Ovary (tissue), 3 donors: ENCODE results near the gene NKAP.

ENCODE experiments used
- CTCF ChIP-seq, 3 donors: fragments of 450-650 bp in 2 of 3; fragments of 200-600 bp in 1 of 3; IDR thresholded peaks; one replicate each; pipeline versions ENCODE4 v1.5.1 to v1.8.0; 2016 to 2022; ENCODE audit warnings: antibody characterized with exemption in 3 of 3, mild to moderate bottlenecking in 1 of 3
- POLR2A ChIP-seq: fragments of 450-650 bp; IDR thresholded peaks from one replicate; pipeline ENCODE4 v1.6.1; 2017; ENCODE audit warnings: antibody characterized with exemption, mild to moderate bottlenecking, moderate library complexity
- donor health status: DM: no; HTN: no; CAD: no.

GRCh38 chrX:119948381-119948780 is 4.8 kb upstream of the NKAP start:
- no peak for TF ChIP-seq CTCF (IDR thresholded peaks at IDR 0.05)
- no peak for TF ChIP-seq POLR2A
